Sciatic nerve (tissue), 2 donors: Measurements from ENCODE around the gene ACTR5. TPM values are rescaled to one million over a fixed set of nuclear protein-coding genes. Genes with fewer than 3 reads are reported as not detected.

Experiments
- ATAC-seq: fragments of 200-7000 bp; cut with Tn5 transposase; one replicate; pipeline ENCODE4 v1.9.1; 2020; ENCODE audit warnings: mild to moderate bottlenecking, moderate library complexity
- DNase-seq: peaks from one replicate; pipeline ENCODE4 v3.0.0-alpha.2; 2020; ENCODE audit warnings: low spot score
- intact Hi-C: fragments of 100-400 bp; cut with DNase I; formaldehyde crosslinking; loops from one replicate; pipeline ENCODE4 v1.14.2; 2022
- total RNA-seq: library from RNA; stranded (reverse); fragmentation: NEBNext Ultra II Directional; extraction: Animal tissue kit (Norgen Biotek cat#: 25700); gene quantifications from one replicate; pipeline ENCODE4 v1.2.1, GENCODE V29; 2021
- donor health status: DM: no; HTN: no; CAD: no.
- donor health status: DM: no; HTN: no; CAD: no.

Gene ACTR5
- total RNA-seq, 1 donor from 2014 or later: 8.5 TPM

- intact Hi-C loops: no loop called here
- DNase-seq (no peak), ATAC-seq (no peak)
Observed at GRCh38 chr20:38818113-38819065, 70.1 kb downstream of the ACTR5 start.

Other genes with a start within 250 kb of the ACTR5 start
- not detected for gene ADIG, start 167.3 kb upstream of the ACTR5 start, total RNA-seq
- gene ARHGAP40, start 146.7 kb upstream of the ACTR5 start, total RNA-seq: not detected
- not detected for gene SLC32A1, start 24.0 kb upstream of the ACTR5 start, total RNA-seq
- gene PPP1R16B, start 57.2 kb downstream of the ACTR5 start, total RNA-seq: 7.5 TPM
- gene FAM83D, start 178.0 kb downstream of the ACTR5 start, total RNA-seq: 0.13 TPM
- gene DHX35, start 213.9 kb downstream of the ACTR5 start, total RNA-seq: 11.3 TPM